Lung (tissue), 12 donors: ENCODE data around the gene KCNE3. TPM values are rescaled to one million over a fixed set of nuclear protein-coding genes. Genes with fewer than 3 reads are reported as not detected.

Experiments used
- ATAC-seq: fragments of 200-7000 bp; cut with Tn5 transposase; one replicate; pipeline ENCODE4 v1.9.1; 2020; ENCODE audit warnings: moderate number of reproducible peaks; ENCODE audit not compliant: insufficient read depth, low FRiP score
- DNase-seq, 3 donors: peaks; one replicate each; pipeline ENCODE4 v3.0.0-alpha.2; 2013 to 2017
- H3K27ac ChIP-seq, 2 donors: one replicate each; pipeline ENCODE4 v1.5.1; 2013; ENCODE audit warnings: mild to moderate bottlenecking in 2 of 2, moderate library complexity in 2 of 2, control low read depth in 1 of 2, inconsistent platforms in 1 of 2, low read depth in 1 of 2, low read length in 1 of 2
- H3K27me3 ChIP-seq, 3 donors: one replicate each; pipeline ENCODE4 v1.5.1; 2013; ENCODE audit warnings: low read length in 2 of 3; ENCODE audit not compliant: control insufficient read depth in 3 of 3, insufficient read depth in 3 of 3
- H3K36me3 ChIP-seq, 4 donors: one replicate each; pipeline ENCODE4 v1.5.1; 2013; ENCODE audit warnings: low read length in 4 of 4, mild to moderate bottlenecking in 1 of 4, moderate library complexity in 1 of 4; ENCODE audit not compliant: control insufficient read depth in 4 of 4, insufficient read depth in 4 of 4
- H3K4me1 ChIP-seq, 5 donors: one replicate each; pipeline ENCODE4 v1.5.1; 2013; ENCODE audit warnings: low read length in 5 of 5, mild to moderate bottlenecking in 2 of 5, moderate library complexity in 1 of 5; ENCODE audit not compliant: control insufficient read depth in 5 of 5, insufficient read depth in 5 of 5
- H3K4me3 ChIP-seq: one replicate; pipeline ENCODE4 v1.5.1; 2013; ENCODE audit warnings: mild to moderate bottlenecking, control low read depth, moderate library complexity
- H3K9ac ChIP-seq, 2 donors: one replicate each; pipeline ENCODE4 v1.5.1; 2013; ENCODE audit warnings: low read length in 2 of 2, control low read depth in 1 of 2; ENCODE audit not compliant: insufficient read depth in 1 of 2
- H3K9me3 ChIP-seq, 4 donors: one replicate each; pipeline ENCODE4 v1.5.1; 2013; ENCODE audit warnings: low read length in 3 of 4, mild to moderate bottlenecking in 1 of 4, moderate library complexity in 1 of 4; ENCODE audit not compliant: control insufficient read depth in 4 of 4, insufficient read depth in 3 of 4
- WGBS, 2 donors: extraction: QIAGEN DNeasy Blood & Tissue Kit; methylation state at CpG; one replicate each; pipeline ENCODE4 v1.1.7; 2013; 5-methylcytosine and 5-hydroxymethylcytosine counted together
- polyA plus RNA-seq, 2 donors: library from polyadenylated mRNA; stranded (reverse); fragments of 200-250 nt; gene quantifications; one replicate each; pipeline ENCODE4 v1.2.1, GENCODE V29; 2013
- total RNA-seq, 2 donors: library from RNA; depleted of rRNA in 1 of 2; stranded (reverse); fragments of >200 nt in 1 of 2; gene quantifications; one replicate each; pipeline ENCODE4 v1.2.1, GENCODE V29; 2014 to 2021
- TF ChIP-seq, protein P1 (sequence below): IDR thresholded peaks from 2 replicates; pipeline ENCODE4 v1.5.1; 2012; ENCODE audit warnings: mild to moderate bottlenecking; ENCODE audit errors: control extremely low read depth, extremely low read depth
- donor health status: control.
- donor health status: control.
- donor health status: Bipolar disorder and iron deficiency.
- donor health status: healthy.
- donor health status: DM: yes; HTN: yes; CAD: no.

The KCNE3 gene
- total and polyA plus RNA-seq, 4 donors, result 10.8 to 19.8 (median 14.4) TPM

DNA sequence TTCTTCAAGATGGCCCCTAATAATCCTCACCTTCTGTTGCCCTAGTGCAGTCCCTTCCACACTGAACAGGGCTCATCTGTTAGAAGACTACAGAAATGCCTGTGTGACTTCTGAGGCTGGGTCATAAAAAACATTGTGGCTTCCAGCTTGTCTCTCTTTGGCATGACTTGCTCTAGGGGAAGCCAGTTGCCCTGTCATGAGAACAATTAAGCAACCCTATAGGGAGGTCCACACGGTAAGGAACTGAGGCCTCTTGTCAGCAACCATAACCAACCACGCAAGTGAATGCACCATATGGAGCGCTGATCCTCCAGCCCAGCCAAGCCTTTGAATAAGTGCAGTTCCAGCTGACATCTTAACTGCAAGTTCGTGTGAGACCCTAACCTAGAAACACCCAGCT is 23.6 kb upstream of the KCNE3 start:
- Histone ChIP-seq H3K4me3 (no peak overlapping the region), H3K9ac (no peak overlapping the region), H3K9me3 (peaks cover 0 to 2% (median 0%) of the 10 kb centered on the region in 4 donors), H3K36me3 (no peaks in the 10 kb centered on the region), H3K27ac (no peak overlapping the region), H3K27me3 (no peaks in the 10 kb centered on the region), H3K4me1 (peaks cover 0 to 5% (median 4%) of the 10 kb centered on the region in 5 donors)
- TF ChIP-seq, protein P1, sequence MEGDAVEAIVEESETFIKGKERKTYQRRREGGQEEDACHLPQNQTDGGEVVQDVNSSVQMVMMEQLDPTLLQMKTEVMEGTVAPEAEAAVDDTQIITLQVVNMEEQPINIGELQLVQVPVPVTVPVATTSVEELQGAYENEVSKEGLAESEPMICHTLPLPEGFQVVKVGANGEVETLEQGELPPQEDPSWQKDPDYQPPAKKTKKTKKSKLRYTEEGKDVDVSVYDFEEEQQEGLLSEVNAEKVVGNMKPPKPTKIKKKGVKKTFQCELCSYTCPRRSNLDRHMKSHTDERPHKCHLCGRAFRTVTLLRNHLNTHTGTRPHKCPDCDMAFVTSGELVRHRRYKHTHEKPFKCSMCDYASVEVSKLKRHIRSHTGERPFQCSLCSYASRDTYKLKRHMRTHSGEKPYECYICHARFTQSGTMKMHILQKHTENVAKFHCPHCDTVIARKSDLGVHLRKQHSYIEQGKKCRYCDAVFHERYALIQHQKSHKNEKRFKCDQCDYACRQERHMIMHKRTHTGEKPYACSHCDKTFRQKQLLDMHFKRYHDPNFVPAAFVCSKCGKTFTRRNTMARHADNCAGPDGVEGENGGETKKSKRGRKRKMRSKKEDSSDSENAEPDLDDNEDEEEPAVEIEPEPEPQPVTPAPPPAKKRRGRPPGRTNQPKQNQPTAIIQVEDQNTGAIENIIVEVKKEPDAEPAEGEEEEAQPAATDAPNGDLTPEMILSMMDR, result no peak
- DNase-seq (no peak), ATAC-seq (no peak)
- WGBS, 2 donors, result 81 to 94% methylated on average over 4 of the region's 4 CpGs

GRCh38 chr11:74487875-74488274 is 20.5 kb upstream of the KCNE3 start:
- no peaks in the 10 kb centered on the region for H3K36me3 ChIP-seq
- no peak for ATAC-seq
- WGBS, 2 donors, result 85 to 86% methylated on average over 1 of the region's 1 CpG
- DNase-seq, result no peak
- no peaks in the 10 kb centered on the region for H3K9me3 ChIP-seq
- no peak overlapping the region for H3K27ac ChIP-seq
- H3K4me3 ChIP-seq, result no peak overlapping the region
- no peaks in the 10 kb centered on the region for H3K27me3 ChIP-seq
- peaks cover 0 to 2% (median 0%) of the 10 kb centered on the region in 5 donors for H3K4me1 ChIP-seq
- TF ChIP-seq, protein P1, result no peak
- H3K9ac ChIP-seq, result no peak overlapping the region

- Histone ChIP-seq H3K27ac (no peak overlapping the region), H3K27me3 (no peaks in the 10 kb centered on the region), H3K36me3 (no peaks in the 10 kb centered on the region), H3K9ac (no peak overlapping the region), H3K9me3 (no peaks in the 10 kb centered on the region), H3K4me3 (no peak overlapping the region), H3K4me1 (peaks cover 0 to 2% (median 0%) of the 10 kb centered on the region in 5 donors)
- TF ChIP-seq, protein P1, result no peak
- ATAC-seq, result no peak
- WGBS, 2 donors, result 72 to 77% methylated on average over 2 of the region's 2 CpGs
- no peak for DNase-seq
Observed at GRCh38 chr11:74485868-74486267, 18.5 kb upstream of the KCNE3 start.
